Prostate gland (tissue), 2 donors: Measurements from ENCODE around the gene GABRD. TPM values are rescaled to one million over a fixed set of nuclear protein-coding genes. Genes with fewer than 3 reads are reported as not detected.
"Not testable (repeated sequence)": the region's sequence is repeated elsewhere in the genome, so short reads cannot be mapped to it uniquely, and the experiment has no call there.

Source experiments
- DNase-seq: peaks from one replicate; pipeline ENCODE4 v3.0.0-alpha.2; 2019; ENCODE audit warnings: low spot score
- H3K27ac ChIP-seq, 2 donors: fragments of 200-600 bp; sonication (generic); 2 replicates each; pipeline ENCODE4 v1.5.1; 2017 to 2019
- H3K27me3 ChIP-seq: fragments of 200-600 bp; sonication (generic); replicated peaks from 2 replicates; pipeline ENCODE4 v1.5.1; 2019; ENCODE audit not compliant: insufficient read depth
- H3K36me3 ChIP-seq, 2 donors: fragments of 200-600 bp; sonication (generic); 1 replicate in 1 of 2; 2 replicates in 1 of 2; pipeline versions ENCODE4 v1.5.1 to v1.8.1; 2017 to 2019
- H3K4me1 ChIP-seq: fragments of 200-600 bp; sonication (generic); replicated peaks from 2 replicates; pipeline ENCODE4 v1.5.1; 2019
- H3K4me3 ChIP-seq, 2 donors: fragments of 200-600 bp; sonication (generic); 2 replicates each; pipeline ENCODE4 v1.5.1; 2017 to 2019
- H3K9me3 ChIP-seq: fragments of 200-600 bp; sonication (generic); 2 replicates; pipeline ENCODE4 v1.5.1; 2017
- CTCF ChIP-seq, 4 experiments: fragments of 200-600 bp in 2 of 4; fragments of 450-650 bp in 2 of 4; sonication (generic) in 2 of 4; IDR thresholded peaks; 1 replicate in 3 of 4; 2 replicates in 1 of 4; pipeline ENCODE4 v1.5.1; 2016 to 2019; ENCODE audit warnings: antibody characterized with exemption in 4 of 4, mild to moderate bottlenecking in 2 of 4, moderate library complexity in 2 of 4
- POLR2A ChIP-seq: fragments of 450-650 bp; IDR thresholded peaks from one replicate; pipeline ENCODE4 v1.6.1; 2016; ENCODE audit warnings: antibody characterized with exemption, mild to moderate bottlenecking
- POLR2AphosphoS5 ChIP-seq: sonication (generic); formaldehyde crosslinking; IDR thresholded peaks from one replicate; pipeline ENCODE4 v1.6.1; 2017; ENCODE audit warnings: antibody characterized with exemption
- WGBS: methylation state at CpG from one replicate; pipeline ENCODE4 v1.1.5; 2018; 5-methylcytosine and 5-hydroxymethylcytosine counted together
- intact Hi-C: fragments of 100-400 bp; cut with DNase I; formaldehyde crosslinking; loops from one replicate; pipeline ENCODE4 v1.14.2; 2022
- total RNA-seq, 2 donors: library from RNA; depleted of rRNA; stranded (reverse); fragments of >200 nt; gene quantifications; one replicate each; pipeline ENCODE4 v1.1.0, GENCODE V29; 2016

Gene GABRD
- total RNA-seq, 2 donors from 2014 or later: 0.32 to 7.6 TPM

DNA sequence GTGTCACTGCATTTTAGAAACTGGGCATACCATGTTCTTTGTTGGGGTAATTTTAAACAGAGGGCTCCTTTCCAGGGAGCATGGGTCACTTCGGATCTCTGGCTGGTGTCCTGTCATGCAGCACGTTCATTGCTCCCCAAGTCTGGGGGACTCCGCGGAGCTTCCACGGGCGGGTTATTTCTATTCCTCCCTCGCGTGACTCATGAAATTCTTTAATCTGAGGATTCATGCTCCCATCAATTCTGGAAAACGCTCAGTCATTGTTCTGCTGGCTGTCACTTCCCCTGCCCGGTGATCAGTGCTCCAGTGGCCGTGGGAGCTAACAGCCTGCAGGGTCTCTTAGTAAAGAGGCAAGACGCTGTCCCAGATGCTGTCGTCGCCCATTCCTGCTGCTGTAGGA is 43.6 kb upstream of the GABRD start:
- Histone ChIP-seq H3K27ac (no peak overlapping the region), H3K27me3 (no peaks in the 10 kb centered on the region), H3K9me3 (no peaks in the 10 kb centered on the region), H3K4me1 (no peaks in the 10 kb centered on the region), H3K36me3 (no peaks in the 10 kb centered on the region), H3K4me3 (no peak overlapping the region)
- DNase-seq: no peak
- TF ChIP-seq CTCF (IDR thresholded peaks at IDR 0.05): no peak
- TF ChIP-seq POLR2A: no peak
- TF ChIP-seq POLR2AphosphoS5: no peak
- WGBS: 81% methylated on average over 14 of the region's 14 CpGs
- intact Hi-C loops: no loop called here

DNA sequence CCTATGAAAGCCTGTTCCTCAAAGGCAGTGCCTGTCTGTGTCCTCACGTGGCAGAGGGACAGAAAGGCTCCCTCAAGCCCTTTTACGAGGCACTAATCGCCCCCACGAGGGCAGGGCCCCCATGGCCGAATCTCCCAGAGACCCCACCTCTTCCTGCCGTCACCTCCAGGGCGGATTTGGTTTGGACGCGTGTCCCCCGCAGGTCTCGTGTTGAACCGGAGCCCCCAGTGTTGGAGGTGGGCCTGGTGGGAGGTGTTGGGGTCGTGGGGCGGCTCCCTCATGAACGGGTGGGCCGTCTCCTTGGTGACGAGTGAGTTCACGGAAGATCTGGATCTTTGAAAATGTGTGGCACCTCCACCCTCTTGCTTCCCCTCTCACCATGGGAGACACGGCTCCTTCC is 43.1 kb upstream of the GABRD start:
- Histone ChIP-seq H3K9me3 (no peaks in the 10 kb centered on the region), H3K27ac (no peak overlapping the region), H3K4me1 (no peaks in the 10 kb centered on the region), H3K27me3 (no peaks in the 10 kb centered on the region), H3K36me3 (no peaks in the 10 kb centered on the region), H3K4me3 (no peak overlapping the region)
- TF ChIP-seq POLR2AphosphoS5 (no peak), POLR2A (no peak), CTCF (IDR thresholded peaks at IDR 0.05) (no peak)
- intact Hi-C loops: no loop called here
- DNase-seq: no peak
- 79% methylated on average over 19 of the region's 19 CpGs for WGBS

DNA sequence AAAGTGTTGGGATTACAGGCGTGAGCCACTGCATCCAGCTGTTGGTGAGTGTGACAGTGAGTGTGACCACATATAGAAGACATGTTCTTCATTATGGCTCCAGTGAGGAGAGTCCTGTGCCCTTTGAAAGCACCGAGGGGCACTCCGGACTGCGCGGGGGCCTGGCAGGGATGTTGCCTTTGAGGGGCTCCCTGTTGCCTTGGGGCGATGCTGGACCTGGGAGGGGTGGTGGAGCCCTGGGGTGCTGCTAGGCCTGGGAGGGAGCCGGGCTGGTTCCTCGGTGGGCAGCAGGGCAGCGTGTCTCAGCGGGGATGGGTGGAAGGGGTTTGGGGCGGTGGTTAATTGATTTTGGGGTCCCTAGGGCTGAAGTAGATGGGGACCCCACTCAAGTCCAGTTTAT is 41.0 kb upstream of the GABRD start:
- H3K4me1 ChIP-seq: no peaks in the 10 kb centered on the region
- TF ChIP-seq POLR2A (no peak), POLR2AphosphoS5 (no peak), CTCF (IDR thresholded peaks at IDR 0.05) (no peak)
- no peaks in the 10 kb centered on the region for H3K27me3 ChIP-seq
- H3K27ac ChIP-seq: no peak overlapping the region
- no peaks in the 10 kb centered on the region for H3K9me3 ChIP-seq
- H3K4me3 ChIP-seq: no peak overlapping the region
- no peaks in the 10 kb centered on the region for H3K36me3 ChIP-seq
- intact Hi-C loops: no loop called here
- no peak for DNase-seq
- WGBS: 92% methylated on average over 11 of the region's 11 CpGs

- DNase-seq, H3K27ac ChIP-seq, H3K9me3 ChIP-seq, H3K36me3 ChIP-seq, intact Hi-C loops, H3K4me1 ChIP-seq, H3K27me3 ChIP-seq, H3K4me3 ChIP-seq: not testable (repeated sequence)
- 90% methylated on average over 51 of the region's 51 CpGs for WGBS
These were observed 40.3 kb upstream of the GABRD start for GRCh38 chr1:1978690-1979481.

DNA sequence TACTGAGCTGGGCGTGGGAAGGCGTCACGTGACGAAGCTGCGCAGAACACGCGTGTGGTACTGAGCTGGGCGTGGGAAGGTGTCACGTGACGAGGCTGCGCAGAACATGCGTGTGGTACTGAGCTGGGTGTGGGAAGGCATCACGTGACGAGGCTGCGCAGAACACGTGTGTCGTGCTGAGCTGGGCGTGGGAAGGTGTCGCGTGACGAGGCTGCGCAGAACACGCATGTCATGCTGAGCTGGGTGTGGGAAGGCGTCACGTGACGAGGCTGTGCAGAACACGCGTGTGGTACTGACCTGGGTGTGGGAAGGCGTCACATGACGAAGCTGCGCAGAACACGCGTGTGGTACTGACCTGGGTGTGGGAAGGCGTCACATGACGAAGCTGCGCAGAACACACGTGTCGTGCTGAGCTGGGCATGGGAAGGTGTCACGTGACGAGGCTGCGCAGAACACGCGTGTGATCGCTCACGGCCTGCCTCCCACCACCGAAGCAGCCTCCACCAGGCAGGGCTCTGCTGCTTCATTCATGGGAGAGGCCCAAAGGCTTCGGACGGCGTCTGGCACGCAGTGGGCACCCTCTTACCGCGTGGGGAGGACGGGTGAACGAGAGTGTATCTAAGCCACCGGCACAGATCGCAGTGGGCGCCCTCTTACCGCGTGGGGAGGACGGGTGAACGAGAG is 39.5 kb upstream of the GABRD start:
- H3K9me3 ChIP-seq: no peaks in the 10 kb centered on the region
- no peaks in the 10 kb centered on the region for H3K27me3 ChIP-seq
- no peak overlapping the region for H3K27ac ChIP-seq
- no peak for DNase-seq
- intact Hi-C loops: no loop called here
- no peaks in the 10 kb centered on the region for H3K36me3 ChIP-seq
- TF ChIP-seq CTCF (IDR thresholded peaks at IDR 0.05) (no peak), POLR2AphosphoS5 (no peak), POLR2A (no peak)
- no peak overlapping the region for H3K4me3 ChIP-seq
- WGBS: 95% methylated on average over 61 of the region's 61 CpGs
- no peaks in the 10 kb centered on the region for H3K4me1 ChIP-seq
